ENCODE measurements around the gene KCNG2.

The KCNG2 gene

GRCh38 chr18:79872527-79873444, 75.0 kb downstream of the KCNG2 start:
- Histone ChIP-seq H4K20me1 (ENCODE audit: insufficient read depth, low read length) (no peaks in the 10 kb centered on the region), H3K79me2 (ENCODE audit: low read length) (no peaks in the 10 kb centered on the region), H2AFZ (ENCODE audit: low read depth, low read length) (no peak overlapping the region), H3K4me2 (ENCODE audit: low read length) (no peak overlapping the region), H3K9ac (ENCODE audit: low read length) (no peak overlapping the region), H3K36me3 (replicated peaks; ENCODE audit: low read depth, low read length) (no peaks in the 10 kb centered on the region), H3K27me3 (ENCODE audit: low read depth, low read length) (no peaks in the 10 kb centered on the region), H3K4me3 (ENCODE audit: low read length) (no peak overlapping the region), H3K27ac (ENCODE audit: low read length) (no peak overlapping the region), H3K9me3 (ENCODE audit: insufficient read depth, low read length) (no peaks in the 10 kb centered on the region), H3K4me1 (ENCODE audit: low read length) (no peaks in the 10 kb centered on the region)
- TF ChIP-seq CTCF (IDR thresholded peaks at IDR 0.05; ENCODE audit: low read depth, low read length) (no peak), EZH2phosphoT487 (IDR thresholded peaks at IDR 0.05; ENCODE audit: low read depth) (no peak)

GRCh38 chr18:79873449-79874110, 75.8 kb downstream of the KCNG2 start:
- Histone ChIP-seq H3K27me3 (ENCODE audit: low read depth, low read length) (no peaks in the 10 kb centered on the region), H3K9ac (ENCODE audit: low read length) (no peak overlapping the region), H3K79me2 (ENCODE audit: low read length) (no peaks in the 10 kb centered on the region), H3K36me3 (replicated peaks; ENCODE audit: low read depth, low read length) (no peaks in the 10 kb centered on the region), H3K27ac (ENCODE audit: low read length) (no peak overlapping the region), H3K4me2 (ENCODE audit: low read length) (no peak overlapping the region), H3K4me3 (ENCODE audit: low read length) (no peak overlapping the region), H4K20me1 (ENCODE audit: insufficient read depth, low read length) (no peaks in the 10 kb centered on the region), H2AFZ (ENCODE audit: low read depth, low read length) (no peak overlapping the region), H3K4me1 (ENCODE audit: low read length) (no peaks in the 10 kb centered on the region), H3K9me3 (ENCODE audit: insufficient read depth, low read length) (no peaks in the 10 kb centered on the region)
- no peak for TF ChIP-seq EZH2phosphoT487 (IDR thresholded peaks at IDR 0.05; ENCODE audit: low read depth)
- no peak for TF ChIP-seq CTCF (IDR thresholded peaks at IDR 0.05; ENCODE audit: low read depth, low read length)

- no peaks in the 10 kb centered on the region for H3K79me2 ChIP-seq (ENCODE audit: low read length)
- H3K27ac ChIP-seq (ENCODE audit: low read length), result no peak overlapping the region
- H2AFZ ChIP-seq (ENCODE audit: low read depth, low read length), result no peak overlapping the region
- no peak overlapping the region for H3K9ac ChIP-seq (ENCODE audit: low read length)
- H3K36me3 ChIP-seq (replicated peaks; ENCODE audit: low read depth, low read length), result no peaks in the 10 kb centered on the region
- no peaks in the 10 kb centered on the region for H3K27me3 ChIP-seq (ENCODE audit: low read depth, low read length)
- H3K4me2 ChIP-seq (ENCODE audit: low read length), result no peak overlapping the region
- H4K20me1 ChIP-seq (ENCODE audit: insufficient read depth, low read length), result no peaks in the 10 kb centered on the region
- no peaks in the 10 kb centered on the region for H3K4me1 ChIP-seq (ENCODE audit: low read length)
- no peaks in the 10 kb centered on the region for H3K9me3 ChIP-seq (ENCODE audit: insufficient read depth, low read length)
- H3K4me3 ChIP-seq (ENCODE audit: low read length), result no peak overlapping the region
- TF ChIP-seq CTCF (IDR thresholded peaks at IDR 0.05; ENCODE audit: low read depth, low read length), result no peak
Observed at GRCh38 chr18:79874553-79875530, 77.1 kb downstream of the KCNG2 start.
